PC-3 (cell line): ENCODE results near the gene ALPG. TPM values are rescaled to one million over a fixed set of nuclear protein-coding genes. Genes with fewer than 3 reads are reported as not detected.

Source experiments
- ATAC-seq: fragments of 200-7000 bp; cut with Tn5 transposase; 2 replicates; pipeline ENCODE4 v1.9.1; 2020; ENCODE audit warnings: mild to moderate bottlenecking, moderate library complexity
- BruUV-seq: library from RNA; stranded (reverse); fragments of 400-500 nt; replicated peaks from 2 replicates; lab custom pipeline; 2021; lab: Mats Ljungman, UMichigan
- CTCF ChIA-PET: fragments of 300-600 bp; sonication (Branson Sonifier 250); formaldehyde crosslinking; loops from one replicate; lab custom pipeline; 2022; ENCODE audit warnings: antibody characterized with exemption; lab: Charles Lee
- POLR2A ChIA-PET: fragments of 300-600 bp; sonication (Branson Sonifier 250); formaldehyde crosslinking; loops from one replicate; lab custom pipeline; 2022; ENCODE audit warnings: antibody characterized with exemption; ENCODE audit not compliant: unreplicated experiment; lab: Charles Lee
- DNase-seq: peaks from one replicate; pipeline ENCODE4 v3.0.0-alpha.2; 2015
- H2AFZ ChIP-seq: fragments of 300-600 bp; sonication (generic); 2 replicates; pipeline ENCODE4 v1.6.0; 2016; ENCODE audit warnings: antibody characterized with exemption, low read length
- H3F3A ChIP-seq: fragments of 300-600 bp; sonication (generic); one replicate; pipeline ENCODE4 v1.6.0; 2017; ENCODE audit warnings: antibody characterized with exemption, low read length, control low read depth, mild to moderate bottlenecking; ENCODE audit not compliant: unreplicated experiment
- H3K27ac ChIP-seq: fragments of 300-600 bp; sonication (generic); 2 replicates; pipeline ENCODE4 v1.5.1; 2016; ENCODE audit warnings: mild to moderate bottlenecking, low read length
- H3K27me3 ChIP-seq: fragments of 300-600 bp; sonication (generic); 2 replicates; pipeline ENCODE4 v1.6.1; 2016; ENCODE audit warnings: low read length, mixed read lengths
- H3K36me3 ChIP-seq: fragments of 300-600 bp; sonication (generic); 2 replicates; pipeline ENCODE4 v1.6.1; 2016; ENCODE audit warnings: low read depth, mixed run types, low read length, mixed read lengths
- H3K4me1 ChIP-seq: fragments of 300-600 bp; sonication (generic); 2 replicates; pipeline ENCODE4 v1.5.1; 2016; ENCODE audit warnings: low read length; ENCODE audit not compliant: insufficient read depth
- H3K4me2 ChIP-seq: fragments of 300-600 bp; sonication (generic); 2 replicates; pipeline ENCODE4 v1.6.0; 2016; ENCODE audit warnings: low read length
- H3K4me3 ChIP-seq: fragments of 300-600 bp; sonication (generic); 2 replicates; pipeline ENCODE4 v1.5.1; 2016; ENCODE audit warnings: mild to moderate bottlenecking, low read length, mixed read lengths
- H3K79me2 ChIP-seq: fragments of 300-600 bp; sonication (generic); 2 replicates; pipeline ENCODE4 v1.6.1; 2017; ENCODE audit warnings: low read length, mixed read lengths
- H3K9ac ChIP-seq: fragments of 300-600 bp; sonication (generic); 2 replicates; pipeline ENCODE4 v1.6.0; 2016; ENCODE audit warnings: mild to moderate bottlenecking, low read length
- H3K9me2 ChIP-seq: fragments of 300-600 bp; sonication (generic); replicated peaks from 2 replicates; pipeline ENCODE4 v1.6.1; 2016; ENCODE audit warnings: mixed run types, low read length, mixed read lengths
- H3K9me3 ChIP-seq: fragments of 300-600 bp; sonication (generic); 2 replicates; pipeline ENCODE4 v1.6.1; 2016; ENCODE audit warnings: low read length, mixed read lengths
- H4K20me1 ChIP-seq: fragments of 300-600 bp; sonication (generic); 2 replicates; pipeline ENCODE4 v1.6.1; 2016; ENCODE audit warnings: low read length, mixed read lengths
- CTCF ChIP-seq: fragments of 300-600 bp; sonication (generic); conservative IDR thresholded peaks from 2 replicates; pipeline ENCODE4 v1.5.1; 2017; ENCODE audit warnings: antibody characterized with exemption, low read depth, mild to moderate bottlenecking, low read length
- EZH2 ChIP-seq: fragments of 300-600 bp; sonication (generic); IDR thresholded peaks from one replicate; pipeline ENCODE4 v1.6.1; 2017; ENCODE audit warnings: antibody characterized with exemption, mild to moderate bottlenecking, low read length; ENCODE audit not compliant: unreplicated experiment
- EZH2phosphoT487 ChIP-seq: fragments of 300-600 bp; sonication (generic); IDR thresholded peaks from 2 replicates; pipeline ENCODE4 v1.6.1; 2018; ENCODE audit warnings: mild to moderate bottlenecking, antibody characterized with exemption, low read length, borderline replicate concordance
- intact Hi-C: fragments of 100-400 bp; cut with micrococcal nuclease; formaldehyde crosslinking; loops from 2 replicates; pipeline ENCODE4 v1.9.0; 2023
- total RNA-seq: library from RNA; depleted of rRNA; stranded (reverse); fragments of >200 nt; gene quantifications from 2 replicates; pipeline ENCODE4 v1.2.3, GENCODE V29; 2014

Gene ALPG
- total RNA-seq, 1 experiment from 2014 or later = 0.18 TPM

- Histone ChIP-seq H3K36me3 (no peaks in the 10 kb centered on the region), H3K27me3 (no peaks in the 10 kb centered on the region), H3K79me2 (no peaks in the 10 kb centered on the region), H2AFZ (no peak overlapping the region), H3K4me3 (no peak overlapping the region), H4K20me1 (no peaks in the 10 kb centered on the region), H3F3A (no peaks in the 10 kb centered on the region), H3K9ac (no peak overlapping the region), H3K9me3 (no peaks in the 10 kb centered on the region), H3K4me2 (no peak overlapping the region), H3K9me2 (no peaks in the 10 kb centered on the region), H3K27ac (no peak overlapping the region), H3K4me1 (no peaks in the 10 kb centered on the region)
- no peak for ATAC-seq
- intact Hi-C loops = no loop called here
- BruUV-seq = no TSS peak
- ChIA-PET POLR2A (no interaction called here), CTCF (no interaction called here)
- DNase-seq = no peak
- no peak for TF ChIP-seq EZH2
- TF ChIP-seq EZH2phosphoT487 = no peak
- no peak for TF ChIP-seq CTCF
Measured at GRCh38 chr2:232435805-232436204, 29.2 kb downstream of the ALPG start.

- intact Hi-C loops = no loop called here
- no peaks in the 10 kb centered on the region for H3K27me3 ChIP-seq
- no TSS peak for BruUV-seq
- ChIA-PET POLR2A (no interaction called here), CTCF (no interaction called here)
- no peak for TF ChIP-seq EZH2
- TF ChIP-seq CTCF = no peak
- no peak for TF ChIP-seq EZH2phosphoT487
- no peak overlapping the region for H3K4me3 ChIP-seq
- H3K9ac ChIP-seq = no peak overlapping the region
- no peak overlapping the region for H3K27ac ChIP-seq
- no peaks in the 10 kb centered on the region for H3K79me2 ChIP-seq
- DNase-seq (no peak), ATAC-seq (no peak)
- no peaks in the 10 kb centered on the region for H3K36me3 ChIP-seq
- H3K9me2 ChIP-seq = no peaks in the 10 kb centered on the region
- no peaks in the 10 kb centered on the region for H3F3A ChIP-seq
- H4K20me1 ChIP-seq = no peaks in the 10 kb centered on the region
- H3K9me3 ChIP-seq = no peaks in the 10 kb centered on the region
- H2AFZ ChIP-seq = no peak overlapping the region
- H3K4me1 ChIP-seq = no peaks in the 10 kb centered on the region
- H3K4me2 ChIP-seq = no peak overlapping the region
Measured at GRCh38 chr2:232436381-232437194, 29.9 kb downstream of the ALPG start.

- no peaks in the 10 kb centered on the region for H3K79me2 ChIP-seq
- no peaks in the 10 kb centered on the region for H3F3A ChIP-seq
- H3K36me3 ChIP-seq = no peaks in the 10 kb centered on the region
- DNase-seq = no peak
- ChIA-PET CTCF (interaction anchor here (0.6 kb wide), 1 partner anchor 557 kb away, joined by 3 read pairs; no protein-coding TSS in a partner anchor), POLR2A (no interaction called here)
- BruUV-seq = no TSS peak
- no peaks in the 10 kb centered on the region for H3K9me2 ChIP-seq
- H3K4me3 ChIP-seq = no peak overlapping the region
- no peak for TF ChIP-seq EZH2
- TF ChIP-seq EZH2phosphoT487 = no peak
- TF ChIP-seq CTCF = no peak
- no peaks in the 10 kb centered on the region for H3K4me1 ChIP-seq
- no peaks in the 10 kb centered on the region for H4K20me1 ChIP-seq
- H3K4me2 ChIP-seq = no peak overlapping the region
- intact Hi-C loops = no loop called here
- H2AFZ ChIP-seq = no peak overlapping the region
- H3K27ac ChIP-seq = no peak overlapping the region
- ATAC-seq = no peak
- H3K27me3 ChIP-seq = no peaks in the 10 kb centered on the region
- H3K9me3 ChIP-seq = no peaks in the 10 kb centered on the region
- no peak overlapping the region for H3K9ac ChIP-seq
Measured at GRCh38 chr2:232437195-232437571, 30.5 kb downstream of the ALPG start.
